GM13977 (cell line): Measurements from ENCODE around the gene FGD3.

Experiments
- DNase-seq: peaks from one replicate; pipeline ENCODE4 v3.0.0; 2012; ENCODE audit warnings: low spot score
- in situ Hi-C: fragments of 300-500 bp; cut with MboI; formaldehyde crosslinking; loops from one replicate; pipeline ENCODE4 v1.12.0; 2022; ENCODE audit warnings: low sequenced_read_pairs, low pct_unique_long_range_greater_than_20kb, mixed read lengths, inconsistent platforms; ENCODE audit not compliant: unreplicated experiment
- TF ChIP-seq, protein P1 (sequence below): IDR thresholded peaks from 2 replicates; pipeline ENCODE4 v1.5.1; 2012; ENCODE audit warnings: mild to moderate bottlenecking, control low read depth; ENCODE audit not compliant: insufficient read depth; ENCODE audit errors: extremely low read depth, missing control alignments

The FGD3 gene

DNA sequence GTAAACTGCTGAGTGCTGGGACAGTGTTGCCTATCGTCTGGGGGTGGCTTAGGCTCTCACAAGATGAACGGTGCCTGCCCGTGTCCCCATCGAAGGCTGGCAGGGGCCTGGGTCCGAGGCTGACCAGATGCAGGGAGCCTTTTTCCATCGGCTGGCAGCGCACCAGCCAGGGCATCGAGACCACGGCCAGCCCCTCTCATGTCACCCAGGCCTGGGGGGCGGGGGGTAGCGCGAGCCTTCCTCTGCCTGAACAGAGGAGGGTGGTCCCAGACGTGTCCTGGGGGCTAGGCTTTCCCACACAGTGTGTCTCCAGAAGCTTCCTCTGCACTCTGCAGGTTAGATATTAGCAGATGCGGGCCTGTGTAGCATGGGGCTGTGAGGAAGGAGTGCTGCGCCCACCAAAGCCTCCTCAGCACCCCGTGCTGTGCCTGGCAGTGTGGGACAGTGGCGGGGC is 17.3 kb downstream of the FGD3 start:
- in situ Hi-C loops, result no loop called here
- no peak for DNase-seq

DNA sequence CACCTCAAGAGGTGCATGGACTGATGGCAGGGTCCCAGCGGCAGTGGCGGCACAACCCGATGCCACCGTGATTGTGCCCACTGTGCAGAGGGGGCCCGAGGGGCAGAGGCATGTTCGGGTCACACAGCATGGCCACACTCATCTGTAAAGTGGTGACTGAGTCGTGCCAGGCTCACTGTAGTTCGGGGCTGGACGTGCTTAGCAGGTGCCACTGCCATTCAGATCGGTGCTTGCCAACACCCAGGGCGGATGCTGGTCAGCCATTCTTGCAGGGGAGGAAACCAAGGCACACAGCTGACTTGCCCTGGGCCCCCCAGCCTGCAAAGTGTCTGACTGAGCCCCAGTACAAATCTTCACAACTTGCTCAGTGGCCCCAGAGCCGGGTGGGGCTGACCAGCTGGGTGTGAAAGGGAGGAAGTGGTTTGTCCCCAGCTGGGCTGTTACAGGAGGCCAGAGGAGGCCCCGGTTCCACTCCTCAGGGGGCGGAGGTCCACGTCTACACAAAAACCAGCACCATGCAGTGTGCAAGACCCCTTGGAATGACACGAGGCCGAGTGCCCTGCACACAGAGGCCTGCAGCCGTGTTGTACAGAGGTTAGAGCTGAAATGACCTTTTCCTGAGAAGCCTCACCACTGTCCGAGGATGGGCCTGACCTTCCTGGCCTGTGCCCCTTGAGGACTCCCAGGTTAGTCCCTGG is 17.9 kb downstream of the FGD3 start:
- DNase-seq, result no peak
- TF ChIP-seq, protein P1, sequence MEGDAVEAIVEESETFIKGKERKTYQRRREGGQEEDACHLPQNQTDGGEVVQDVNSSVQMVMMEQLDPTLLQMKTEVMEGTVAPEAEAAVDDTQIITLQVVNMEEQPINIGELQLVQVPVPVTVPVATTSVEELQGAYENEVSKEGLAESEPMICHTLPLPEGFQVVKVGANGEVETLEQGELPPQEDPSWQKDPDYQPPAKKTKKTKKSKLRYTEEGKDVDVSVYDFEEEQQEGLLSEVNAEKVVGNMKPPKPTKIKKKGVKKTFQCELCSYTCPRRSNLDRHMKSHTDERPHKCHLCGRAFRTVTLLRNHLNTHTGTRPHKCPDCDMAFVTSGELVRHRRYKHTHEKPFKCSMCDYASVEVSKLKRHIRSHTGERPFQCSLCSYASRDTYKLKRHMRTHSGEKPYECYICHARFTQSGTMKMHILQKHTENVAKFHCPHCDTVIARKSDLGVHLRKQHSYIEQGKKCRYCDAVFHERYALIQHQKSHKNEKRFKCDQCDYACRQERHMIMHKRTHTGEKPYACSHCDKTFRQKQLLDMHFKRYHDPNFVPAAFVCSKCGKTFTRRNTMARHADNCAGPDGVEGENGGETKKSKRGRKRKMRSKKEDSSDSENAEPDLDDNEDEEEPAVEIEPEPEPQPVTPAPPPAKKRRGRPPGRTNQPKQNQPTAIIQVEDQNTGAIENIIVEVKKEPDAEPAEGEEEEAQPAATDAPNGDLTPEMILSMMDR, result no peak
- in situ Hi-C loops, result no loop called here

More for the DNA sequence above, 17.3 kb downstream of the FGD3 start:
- TF ChIP-seq, protein P1, result no peak

DNA sequence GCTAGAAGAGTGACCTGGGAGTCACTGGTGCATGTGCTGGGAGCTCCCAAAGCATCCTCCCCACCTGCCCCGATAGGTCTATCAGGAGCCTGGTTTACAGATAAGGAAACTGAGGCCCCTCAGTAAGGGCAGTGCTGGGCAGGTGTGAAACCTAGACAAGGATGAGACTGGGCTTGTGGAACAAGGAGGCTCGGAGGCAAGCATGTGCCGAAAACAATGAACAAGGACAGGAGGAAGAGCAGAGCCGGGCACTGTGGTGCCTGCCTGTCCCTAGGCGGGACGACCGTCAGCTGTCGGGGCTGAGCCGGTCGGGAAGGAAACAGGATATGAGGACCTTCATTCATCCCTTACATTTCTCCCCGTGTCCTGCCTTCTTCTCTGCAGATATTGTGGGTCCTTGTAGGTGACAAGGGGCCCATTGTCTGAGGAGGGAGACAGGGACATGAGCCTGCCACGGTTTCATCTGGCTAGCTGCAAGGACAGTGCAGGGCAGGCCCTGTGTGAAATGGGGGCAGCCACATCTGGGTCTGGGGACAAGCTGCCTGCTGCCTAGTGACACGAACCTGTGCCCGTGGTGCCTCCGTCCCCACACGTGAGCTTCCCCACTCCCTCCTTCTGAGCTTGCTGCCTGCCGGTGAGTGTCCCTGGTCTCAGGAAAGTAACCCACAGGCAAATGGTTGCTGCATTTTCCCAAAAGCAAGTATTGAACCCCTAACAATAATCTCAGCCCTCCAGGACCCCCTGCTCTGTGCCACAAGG is 18.6 kb downstream of the FGD3 start:
- TF ChIP-seq, protein P1, result no peak
- in situ Hi-C loops, result no loop called here
- no peak for DNase-seq

DNA sequence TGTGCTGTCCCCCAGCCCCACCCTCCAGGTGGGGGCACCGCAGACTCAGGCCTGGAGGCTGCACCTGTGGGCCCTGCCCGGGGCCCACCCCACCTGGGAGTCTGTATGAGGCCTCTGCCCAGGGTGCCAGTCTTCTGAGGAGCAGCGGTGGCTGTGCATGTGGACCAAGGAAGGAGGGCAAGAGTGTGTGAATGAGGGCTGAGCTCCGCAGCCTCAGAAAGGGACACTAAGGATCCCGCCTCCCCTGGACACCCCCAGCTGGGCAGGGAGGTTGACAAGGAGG is 19.1 kb downstream of the FGD3 start:
- DNase-seq, result no peak
- in situ Hi-C loops, result no loop called here
- TF ChIP-seq, protein P1, result no peak

DNA sequence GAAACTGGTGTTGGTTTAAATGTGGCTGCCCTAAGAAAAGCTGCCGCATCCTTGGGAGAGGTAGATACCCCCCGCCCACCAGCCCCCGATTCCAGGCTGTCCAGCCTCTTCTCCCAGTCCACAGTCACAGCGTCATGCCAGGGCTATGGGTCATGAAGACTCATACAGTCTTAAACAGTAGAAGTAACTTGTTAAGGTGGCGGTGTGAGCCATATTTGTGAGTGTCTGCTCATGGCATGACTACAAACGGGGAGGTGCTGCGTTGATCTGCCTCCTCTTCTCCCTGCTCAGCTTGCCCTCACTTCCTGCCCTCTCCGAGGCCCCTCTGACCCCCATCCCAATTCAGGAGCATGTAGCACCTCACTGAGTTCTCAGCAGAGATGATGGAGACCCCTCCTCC is 20.8 kb downstream of the FGD3 start:
- in situ Hi-C loops, result no loop called here
- TF ChIP-seq, protein P1, result no peak
- DNase-seq, result no peak

DNA sequence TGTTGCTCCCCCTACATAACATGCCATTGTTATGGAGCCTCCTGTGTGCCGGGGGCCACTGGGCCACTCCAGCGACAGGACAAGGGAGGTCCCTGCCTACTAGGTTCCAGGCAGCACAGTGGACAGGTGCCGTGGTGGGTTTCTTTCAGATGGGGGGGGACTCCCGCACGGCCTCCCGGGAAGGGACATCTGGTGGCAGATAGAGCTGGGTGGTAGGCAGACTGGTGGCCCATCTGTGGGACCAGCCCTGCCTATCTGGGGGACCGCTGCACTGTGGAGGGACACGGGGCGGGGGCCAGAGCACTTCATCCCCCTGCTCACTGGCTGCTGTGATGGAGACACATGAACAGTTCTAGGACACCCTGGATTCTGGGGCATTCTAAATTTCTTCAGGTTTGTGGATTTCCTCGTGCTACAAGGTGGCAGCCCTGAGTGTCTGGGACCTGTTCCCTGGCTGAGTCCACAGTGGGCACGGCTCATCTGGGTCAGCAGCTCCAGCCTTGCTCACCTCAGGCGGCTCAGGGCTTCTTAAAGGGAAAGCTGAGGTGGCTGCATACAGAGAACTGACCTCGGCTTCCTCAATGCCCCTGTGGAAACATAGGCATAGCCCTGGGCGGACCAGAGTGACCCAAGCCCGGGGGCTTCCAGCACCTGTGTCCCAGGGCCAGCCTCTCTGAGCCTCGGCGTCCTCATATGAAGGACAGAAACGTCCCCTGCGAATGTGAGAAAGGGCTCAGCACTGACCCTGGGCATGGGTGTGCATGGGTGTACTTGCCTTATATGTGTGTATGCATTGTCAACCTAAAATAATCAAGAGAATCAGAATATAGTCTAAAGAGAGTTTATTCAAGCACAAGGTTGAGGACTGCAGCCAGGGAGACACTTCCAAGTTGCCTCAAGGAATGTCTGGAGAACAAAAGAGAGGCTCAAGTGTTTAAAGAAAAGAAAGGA is 22.5 kb downstream of the FGD3 start:
- TF ChIP-seq, protein P1, result no peak
- in situ Hi-C loops, result no loop called here

More for the DNA sequence above, 22.5 kb downstream of the FGD3 start:
- no peak for DNase-seq
